Brain microvascular endothelial cell (primary cell): ENCODE data around the gene FBXO46.

Experiments
- DNase-seq: peaks from one replicate; pipeline ENCODE4 v3.0.0-alpha.2; 2020
- H3K27ac ChIP-seq: fragments of 250-450 bp; sonication (Bioruptor Pico); 2 replicates; pipeline ENCODE4 v1.5.1; 2020; ENCODE audit warnings: mild to moderate bottlenecking, moderate library complexity
- H3K27me3 ChIP-seq: fragments of 250-450 bp; sonication (Bioruptor Pico); replicated peaks from 2 replicates; pipeline ENCODE4 v1.5.1; 2020; ENCODE audit warnings: mild to moderate bottlenecking
- H3K36me3 ChIP-seq: fragments of 250-450 bp; sonication (Bioruptor Pico); replicated peaks from 2 replicates; pipeline ENCODE4 v1.5.1; 2020; ENCODE audit warnings: mild to moderate bottlenecking
- H3K4me3 ChIP-seq: 2 replicates; pipeline ENCODE4 v1.5.1; 2011; ENCODE audit warnings: low read depth, mild to moderate bottlenecking, control low read depth, low read length, moderate library complexity
- in situ Hi-C: cut with HindIII; loops from 2 replicates; pipeline ENCODE4 v1.10.0; 2017; ENCODE audit warnings: low sequenced_read_pairs, low pct_ligation_motif_present
- TF ChIP-seq, protein P1 (sequence below): IDR thresholded peaks from 2 replicates; pipeline ENCODE4 v1.5.1; 2011; ENCODE audit warnings: low read depth, mild to moderate bottlenecking, moderate library complexity, low read length, control low read depth, inconsistent platforms; ENCODE audit errors: missing control alignments

FBXO46 gene

DNA sequence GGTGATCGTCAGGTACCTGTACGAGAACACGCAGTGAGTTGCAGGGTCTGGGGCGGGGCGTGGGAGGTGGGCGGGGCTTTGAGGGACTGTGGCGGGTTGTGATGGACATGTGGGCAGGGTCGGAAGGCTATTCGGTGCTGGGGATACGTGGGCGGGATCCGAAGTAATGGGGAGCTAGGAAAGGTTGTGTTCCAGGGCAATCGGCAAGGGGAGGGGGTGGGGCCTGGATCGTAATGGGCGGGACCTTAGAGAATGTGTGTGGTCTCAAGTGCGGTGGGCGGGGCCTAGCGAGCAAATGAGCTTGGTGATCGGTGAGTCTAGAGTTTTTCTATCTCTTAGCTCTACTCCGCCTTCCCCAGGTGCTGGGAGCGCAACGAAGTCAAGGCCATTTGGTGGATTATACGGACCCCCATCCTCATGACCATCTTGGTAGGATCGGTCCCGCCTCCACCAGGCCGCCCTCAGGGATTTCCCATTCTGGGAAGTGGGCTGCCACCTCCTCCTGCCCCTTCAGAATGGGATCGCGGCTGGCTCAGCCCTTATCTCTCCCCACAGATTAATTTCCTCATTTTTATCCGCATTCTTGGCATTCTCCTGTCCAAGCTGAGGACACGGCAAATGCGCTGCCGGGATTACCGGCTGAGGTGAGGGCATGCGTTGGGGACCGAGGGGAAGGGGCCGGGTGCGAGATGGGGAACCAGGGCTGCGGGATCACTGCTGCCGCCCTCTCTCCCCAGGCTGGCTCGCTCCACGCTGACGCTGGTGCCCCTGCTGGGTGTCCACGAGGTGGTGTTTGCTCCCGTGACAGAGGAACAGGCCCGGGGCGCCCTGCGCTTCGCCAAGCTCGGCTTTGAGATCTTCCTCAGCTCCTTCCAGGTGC lies 53.1 kb downstream of the FBXO46 start:
- TF ChIP-seq, protein P1, sequence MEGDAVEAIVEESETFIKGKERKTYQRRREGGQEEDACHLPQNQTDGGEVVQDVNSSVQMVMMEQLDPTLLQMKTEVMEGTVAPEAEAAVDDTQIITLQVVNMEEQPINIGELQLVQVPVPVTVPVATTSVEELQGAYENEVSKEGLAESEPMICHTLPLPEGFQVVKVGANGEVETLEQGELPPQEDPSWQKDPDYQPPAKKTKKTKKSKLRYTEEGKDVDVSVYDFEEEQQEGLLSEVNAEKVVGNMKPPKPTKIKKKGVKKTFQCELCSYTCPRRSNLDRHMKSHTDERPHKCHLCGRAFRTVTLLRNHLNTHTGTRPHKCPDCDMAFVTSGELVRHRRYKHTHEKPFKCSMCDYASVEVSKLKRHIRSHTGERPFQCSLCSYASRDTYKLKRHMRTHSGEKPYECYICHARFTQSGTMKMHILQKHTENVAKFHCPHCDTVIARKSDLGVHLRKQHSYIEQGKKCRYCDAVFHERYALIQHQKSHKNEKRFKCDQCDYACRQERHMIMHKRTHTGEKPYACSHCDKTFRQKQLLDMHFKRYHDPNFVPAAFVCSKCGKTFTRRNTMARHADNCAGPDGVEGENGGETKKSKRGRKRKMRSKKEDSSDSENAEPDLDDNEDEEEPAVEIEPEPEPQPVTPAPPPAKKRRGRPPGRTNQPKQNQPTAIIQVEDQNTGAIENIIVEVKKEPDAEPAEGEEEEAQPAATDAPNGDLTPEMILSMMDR, result peak; percentile 57
- in situ Hi-C loops, result no loop called here
- H3K4me3 ChIP-seq, result peak overlapping the region; percentile 37
- peak; percentile 90 for DNase-seq
- no peak overlapping the region for H3K27ac ChIP-seq
- H3K36me3 ChIP-seq, result no peaks in the 10 kb centered on the region
- H3K27me3 ChIP-seq, result no peaks in the 10 kb centered on the region

DNA sequence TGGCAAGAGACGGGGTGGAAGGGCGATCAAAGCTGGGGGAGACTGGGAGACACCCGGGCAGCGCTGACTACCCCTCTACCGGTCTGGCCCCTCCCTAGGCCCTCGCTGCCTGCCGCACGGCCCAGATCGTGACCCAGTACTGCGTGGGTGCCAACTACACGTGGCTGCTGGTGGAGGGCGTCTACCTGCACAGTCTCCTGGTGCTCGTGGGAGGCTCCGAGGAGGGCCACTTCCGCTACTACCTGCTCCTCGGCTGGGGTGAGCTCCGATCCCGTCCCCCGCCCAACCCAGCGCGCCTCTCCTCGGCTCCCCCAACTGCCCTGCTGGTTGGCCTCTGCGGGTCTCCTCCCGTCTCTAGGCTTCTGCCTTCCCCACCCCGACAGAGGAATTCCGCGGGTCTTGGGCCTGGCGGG lies 53.8 kb downstream of the FBXO46 start:
- Histone ChIP-seq H3K27me3 (no peaks in the 10 kb centered on the region), H3K27ac (no peak overlapping the region), H3K4me3 (peak overlapping the region; percentile 22), H3K36me3 (no peaks in the 10 kb centered on the region)
- DNase-seq, result no peak
- in situ Hi-C loops, result no loop called here
- TF ChIP-seq, protein P1, result no peak

DNA sequence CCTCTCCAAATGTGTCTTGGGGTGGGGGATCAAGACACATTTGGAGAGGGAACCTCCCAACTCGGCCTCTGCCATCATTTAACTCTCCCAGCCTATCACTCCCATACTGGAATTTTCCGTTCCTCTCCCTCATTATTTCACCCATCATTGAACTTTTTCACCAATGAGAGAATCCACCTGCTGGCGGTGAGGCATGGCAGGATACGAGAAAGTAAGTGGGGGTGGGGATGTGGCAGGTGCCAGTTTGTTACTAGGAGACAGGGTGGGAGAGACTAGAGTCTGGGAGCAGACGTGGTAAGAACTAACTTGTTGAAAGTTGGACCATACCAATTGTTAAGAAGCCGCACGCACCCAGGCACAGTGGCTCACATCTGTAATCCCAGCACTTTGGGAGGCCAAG lies 55.8 kb downstream of the FBXO46 start:
- no peak for DNase-seq
- no peaks in the 10 kb centered on the region for H3K27me3 ChIP-seq
- H3K36me3 ChIP-seq, result no peaks in the 10 kb centered on the region
- TF ChIP-seq, protein P1, result no peak
- no peak overlapping the region for H3K27ac ChIP-seq
- H3K4me3 ChIP-seq, result no peak overlapping the region
- in situ Hi-C loops, result no loop called here

DNA sequence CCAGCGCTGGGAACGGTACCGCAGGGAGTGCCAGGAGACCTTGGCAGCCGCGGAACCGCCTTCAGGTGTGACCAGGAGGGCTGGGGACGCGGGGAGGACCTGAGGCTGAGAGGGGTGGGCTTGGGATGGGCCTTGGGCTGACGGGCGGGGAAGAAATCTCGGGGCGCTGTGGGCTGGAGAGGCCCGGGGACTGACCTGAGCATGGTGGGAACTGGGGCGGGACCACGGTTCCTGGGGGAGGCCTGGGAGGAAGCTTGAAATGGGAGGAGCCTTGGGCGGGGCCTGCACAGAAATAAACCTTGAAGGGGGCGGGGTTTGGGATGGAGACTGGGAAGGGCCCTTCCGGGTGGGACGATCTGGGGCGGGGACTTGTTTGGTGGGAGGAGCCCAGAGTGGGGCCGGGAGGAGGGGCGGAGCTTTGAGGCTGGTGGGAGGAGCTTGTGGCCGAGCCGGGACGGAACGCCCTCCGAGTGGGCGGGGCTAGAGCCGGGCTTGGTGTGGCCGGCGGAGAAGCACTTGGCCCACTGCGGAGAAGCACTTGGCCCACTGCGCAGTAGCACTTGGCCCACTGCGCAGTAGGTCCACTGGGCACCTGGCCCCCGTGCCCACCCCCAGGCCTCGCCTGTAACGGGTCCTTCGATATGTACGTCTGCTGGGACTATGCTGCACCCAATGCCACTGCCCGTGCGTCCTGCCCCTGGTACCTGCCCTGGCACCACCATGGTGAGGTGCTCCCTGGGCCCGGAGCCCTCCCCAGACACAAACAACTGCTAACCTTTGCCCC lies 59.8 kb downstream of the FBXO46 start:
- Histone ChIP-seq H3K27ac (no peak overlapping the region), H3K4me3 (peak overlapping the region; percentile 17), H3K36me3 (no peaks in the 10 kb centered on the region), H3K27me3 (no peaks in the 10 kb centered on the region)
- TF ChIP-seq, protein P1, result no peak
- peak; percentile 68 for DNase-seq
- in situ Hi-C loops, result no loop called here

DNA sequence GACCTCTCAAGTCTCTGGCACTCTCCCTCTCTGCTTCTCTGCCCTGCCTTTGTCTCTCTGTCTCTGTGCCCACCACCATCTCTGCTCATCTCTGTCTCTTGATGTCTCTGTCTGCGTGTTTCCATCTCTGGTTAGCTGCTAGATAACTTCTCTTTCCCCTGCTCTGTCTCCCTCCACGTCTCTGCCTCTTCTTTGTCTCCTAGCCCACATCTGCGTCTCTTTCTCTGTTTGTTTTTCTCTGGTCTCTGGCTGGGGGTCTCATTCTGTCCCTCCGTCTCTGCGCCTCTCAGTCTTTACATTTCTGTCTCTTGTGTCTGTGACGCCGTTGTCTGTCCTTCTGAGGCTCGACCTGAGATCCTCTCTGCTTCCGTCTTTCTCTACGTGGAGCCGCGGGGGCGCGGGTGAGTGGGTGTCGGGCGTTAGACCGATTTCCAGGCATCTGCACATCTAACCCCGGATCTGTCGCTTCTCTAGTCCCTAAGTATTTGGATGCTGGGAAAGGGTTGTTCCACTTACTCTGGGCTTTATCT lies 62.3 kb downstream of the FBXO46 start:
- Histone ChIP-seq H3K27me3 (no peaks in the 10 kb centered on the region), H3K27ac (no peak overlapping the region), H3K36me3 (no peaks in the 10 kb centered on the region), H3K4me3 (peak overlapping the region; percentile 37)
- TF ChIP-seq, protein P1, result no peak
- in situ Hi-C loops, result no loop called here
- DNase-seq, result no peak
